ENCODE data around the gene PSD.

The PSD gene

DNA sequence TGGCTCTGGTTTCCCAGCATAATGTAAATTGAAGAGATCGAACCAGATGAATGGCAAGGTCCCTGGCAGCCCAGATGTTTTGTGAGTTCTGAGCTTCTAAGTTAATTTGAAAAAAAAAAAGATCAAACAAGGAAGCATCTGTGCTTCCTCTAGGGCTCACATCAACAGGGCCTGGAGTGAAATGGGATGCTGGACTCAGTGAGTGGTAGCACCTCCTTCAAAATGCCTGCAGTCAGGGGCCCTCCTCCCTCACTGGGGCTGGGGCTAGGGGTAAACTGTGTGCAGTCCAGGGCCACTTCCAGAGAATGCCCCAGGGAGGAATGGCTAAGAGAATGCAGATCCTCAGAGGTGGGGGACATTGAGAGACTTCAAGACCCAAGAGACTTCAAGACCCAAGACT, 19.8 kb upstream of the PSD start:
- H3K4me3 ChIP-seq (ENCODE audit: low read length) = no peak overlapping the region
- TF ChIP-seq, protein P1, sequence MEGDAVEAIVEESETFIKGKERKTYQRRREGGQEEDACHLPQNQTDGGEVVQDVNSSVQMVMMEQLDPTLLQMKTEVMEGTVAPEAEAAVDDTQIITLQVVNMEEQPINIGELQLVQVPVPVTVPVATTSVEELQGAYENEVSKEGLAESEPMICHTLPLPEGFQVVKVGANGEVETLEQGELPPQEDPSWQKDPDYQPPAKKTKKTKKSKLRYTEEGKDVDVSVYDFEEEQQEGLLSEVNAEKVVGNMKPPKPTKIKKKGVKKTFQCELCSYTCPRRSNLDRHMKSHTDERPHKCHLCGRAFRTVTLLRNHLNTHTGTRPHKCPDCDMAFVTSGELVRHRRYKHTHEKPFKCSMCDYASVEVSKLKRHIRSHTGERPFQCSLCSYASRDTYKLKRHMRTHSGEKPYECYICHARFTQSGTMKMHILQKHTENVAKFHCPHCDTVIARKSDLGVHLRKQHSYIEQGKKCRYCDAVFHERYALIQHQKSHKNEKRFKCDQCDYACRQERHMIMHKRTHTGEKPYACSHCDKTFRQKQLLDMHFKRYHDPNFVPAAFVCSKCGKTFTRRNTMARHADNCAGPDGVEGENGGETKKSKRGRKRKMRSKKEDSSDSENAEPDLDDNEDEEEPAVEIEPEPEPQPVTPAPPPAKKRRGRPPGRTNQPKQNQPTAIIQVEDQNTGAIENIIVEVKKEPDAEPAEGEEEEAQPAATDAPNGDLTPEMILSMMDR (IDR thresholded peaks at IDR 0.05; ENCODE audit: insufficient read depth, low read depth, low read length, missing control alignments) = no peak

DNA sequence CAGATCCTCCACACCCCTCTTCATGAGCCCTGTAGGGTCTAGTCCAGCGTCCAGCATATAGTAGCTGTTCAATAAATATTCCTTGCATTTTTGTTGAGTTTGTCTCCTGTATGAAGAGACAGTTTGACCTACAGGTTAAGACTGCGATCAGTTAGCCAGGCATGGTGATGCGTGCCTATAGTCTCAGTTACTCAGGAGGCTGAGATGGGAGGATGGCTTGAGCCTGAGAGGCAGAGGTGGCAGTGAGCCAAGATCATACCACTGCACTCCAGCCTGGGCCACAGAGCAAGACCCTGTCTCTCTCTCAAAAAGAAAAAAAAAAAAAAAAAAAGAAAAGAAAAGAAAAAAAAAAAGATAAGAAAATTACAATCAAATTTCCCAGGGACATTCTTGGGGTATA, 18.9 kb upstream of the PSD start:
- H3K4me3 ChIP-seq (ENCODE audit: low read length) = no peak overlapping the region
- DNase-seq (ENCODE audit: low read depth) = no peak
- TF ChIP-seq, protein P1 (IDR thresholded peaks at IDR 0.05; ENCODE audit: insufficient read depth, low read depth, low read length, missing control alignments) = no peak

More for the DNA sequence above, 19.8 kb upstream of the PSD start:
- no peak for DNase-seq (ENCODE audit: low read depth)

DNA sequence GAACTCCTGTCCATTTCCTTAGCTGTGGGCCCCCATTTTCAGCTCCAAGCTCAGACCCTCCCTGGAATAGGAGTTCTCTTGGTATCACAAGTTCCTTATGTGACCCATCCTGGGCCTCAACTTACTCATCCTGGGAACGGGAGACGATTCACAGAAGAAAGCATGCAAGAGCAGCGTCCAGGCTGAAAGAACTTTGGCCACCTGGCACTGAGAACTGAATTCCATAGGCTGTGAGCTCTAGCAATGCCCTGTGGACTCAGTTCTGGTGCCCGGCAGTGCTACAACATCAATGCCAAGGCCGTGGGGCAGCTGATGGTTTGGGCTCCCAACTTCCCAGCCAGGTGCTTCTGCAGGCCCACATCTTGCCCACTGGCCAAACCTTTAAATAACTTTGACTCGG, 17.7 kb upstream of the PSD start:
- no peak for DNase-seq (ENCODE audit: low read depth)
- TF ChIP-seq, protein P1 (IDR thresholded peaks at IDR 0.05; ENCODE audit: insufficient read depth, low read depth, low read length, missing control alignments) = no peak
- H3K4me3 ChIP-seq (ENCODE audit: low read length) = no peak overlapping the region

- no peak overlapping the region for H3K4me3 ChIP-seq (ENCODE audit: low read length)
- TF ChIP-seq, protein P1 (IDR thresholded peaks at IDR 0.05; ENCODE audit: insufficient read depth, low read depth, low read length, missing control alignments) = no peak
- DNase-seq (ENCODE audit: low read depth) = no peak
These were observed 17.1 kb upstream of the PSD start for GRCh38 chr10:102435529-102436233.

GRCh38 chr10:102435133-102435497, 16.5 kb upstream of the PSD start:
- H3K4me3 ChIP-seq (ENCODE audit: low read length) = no peak overlapping the region
- DNase-seq (ENCODE audit: low read depth) = no peak
- TF ChIP-seq, protein P1 (IDR thresholded peaks at IDR 0.05; ENCODE audit: insufficient read depth, low read depth, low read length, missing control alignments) = no peak

DNA sequence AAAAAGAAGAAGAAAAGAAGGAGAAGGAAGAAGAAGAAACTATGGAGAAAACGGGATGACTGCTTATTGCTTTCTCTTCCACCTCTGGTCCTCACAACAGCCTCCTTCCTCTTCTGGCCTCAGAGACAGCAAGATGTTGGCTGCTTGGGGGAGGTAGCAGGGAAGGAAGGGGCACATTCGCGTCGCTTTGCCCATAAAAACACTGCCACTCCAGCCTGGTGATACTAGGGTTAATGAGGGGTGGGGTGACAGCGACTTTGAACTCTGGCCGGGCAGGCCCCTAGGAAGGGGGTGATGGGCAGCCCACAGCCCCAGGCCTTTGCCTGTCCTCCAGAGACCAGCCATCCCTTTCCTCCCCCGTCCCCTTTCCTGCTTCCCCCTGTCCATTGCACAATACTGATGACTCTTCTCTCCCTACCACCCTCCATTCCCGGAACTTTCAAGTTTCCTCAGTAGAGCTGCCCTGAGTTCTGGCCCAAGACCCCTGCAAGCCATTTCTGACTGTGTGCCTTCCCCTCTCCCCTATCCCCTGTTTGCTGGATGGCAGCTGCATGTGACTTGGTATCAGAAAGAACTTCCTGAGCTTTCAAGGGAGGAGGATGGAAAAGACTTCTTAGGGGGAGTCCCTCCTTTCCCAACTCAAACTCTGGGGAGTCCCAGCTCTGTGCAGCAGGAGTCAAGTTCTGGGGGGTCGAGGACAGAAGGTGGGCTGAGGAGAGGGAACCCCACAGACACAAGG, 16.0 kb upstream of the PSD start:
- no peak overlapping the region for H3K4me3 ChIP-seq (ENCODE audit: low read length)
- DNase-seq (ENCODE audit: low read depth) = peak; percentile 59
- TF ChIP-seq, protein P1 (IDR thresholded peaks at IDR 0.05; ENCODE audit: insufficient read depth, low read depth, low read length, missing control alignments) = no peak

Data from epithelial cell of esophagus (primary cell).